ENCODE measurements around the gene CCDC40.
A peak's percentile ranks its signal among the peaks of the same experiment; 100 is the strongest.

The CCDC40 gene

DNA sequence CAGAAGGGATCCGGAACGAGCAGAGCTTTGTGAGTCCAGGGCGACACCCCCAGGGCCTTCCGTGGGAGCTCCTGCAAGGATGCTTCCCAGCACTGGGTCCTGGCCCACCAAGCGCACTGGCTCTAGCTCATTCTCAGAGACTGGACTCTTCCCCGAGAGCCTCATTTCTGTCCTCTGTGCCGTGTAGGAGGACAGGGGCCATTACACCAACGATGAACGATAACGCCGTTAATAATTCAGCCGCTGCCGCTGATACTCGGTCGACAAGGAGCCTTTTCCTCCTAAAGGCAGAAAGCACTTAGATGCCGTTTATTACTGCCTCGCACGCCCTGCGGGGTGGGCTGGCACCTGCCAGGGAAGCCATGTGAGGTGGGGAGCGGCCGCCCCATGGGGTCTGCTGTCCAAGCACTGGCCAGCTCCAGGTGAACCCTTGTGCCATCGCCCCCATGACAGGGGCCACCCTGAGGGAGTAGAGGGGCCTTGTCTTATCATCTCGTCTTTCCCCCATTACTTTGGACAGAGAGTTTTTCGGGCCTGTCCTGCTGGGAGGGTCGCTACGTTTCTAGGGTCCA lies 34.3 kb upstream of the CCDC40 start:
- DNase-seq, result no peak

DNA sequence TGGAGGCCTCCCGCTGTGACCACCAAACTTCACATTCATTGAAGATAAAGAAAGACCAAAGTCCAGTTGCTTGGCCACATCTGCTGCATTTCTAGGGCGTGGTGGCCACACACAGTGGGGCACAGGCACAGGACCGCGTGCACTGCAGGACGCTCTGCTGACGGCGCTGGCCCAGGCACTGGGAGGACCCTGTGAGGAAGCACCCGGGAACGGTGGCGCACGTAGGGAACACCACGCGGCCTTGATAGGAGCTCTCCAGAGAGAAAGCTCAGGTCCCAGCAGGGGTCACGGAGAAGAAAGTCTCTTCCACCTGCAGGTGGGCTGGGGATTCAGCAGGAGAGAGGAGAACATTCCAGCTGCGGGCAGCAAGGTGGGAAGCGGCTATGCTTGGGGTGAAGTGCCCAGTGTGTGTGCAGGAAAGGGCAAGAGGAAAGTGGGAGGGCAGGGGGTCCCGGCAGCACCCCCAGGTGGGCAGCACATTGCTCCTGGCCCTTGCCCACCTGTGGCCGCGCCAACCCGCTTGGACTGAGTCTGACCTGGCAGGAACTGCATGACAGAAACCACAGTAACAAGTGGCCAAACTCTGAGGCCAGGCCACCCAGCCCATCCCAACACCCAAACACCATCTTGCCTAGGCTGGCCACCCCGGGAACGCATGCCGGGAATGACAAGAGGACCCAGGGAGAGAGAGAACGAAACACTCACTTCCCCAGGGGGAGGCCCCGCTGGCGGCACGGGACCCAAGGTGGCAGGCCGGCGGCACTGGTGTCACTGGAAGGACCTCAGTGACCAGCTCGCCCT lies 33.6 kb upstream of the CCDC40 start:
- no peak for DNase-seq

DNA sequence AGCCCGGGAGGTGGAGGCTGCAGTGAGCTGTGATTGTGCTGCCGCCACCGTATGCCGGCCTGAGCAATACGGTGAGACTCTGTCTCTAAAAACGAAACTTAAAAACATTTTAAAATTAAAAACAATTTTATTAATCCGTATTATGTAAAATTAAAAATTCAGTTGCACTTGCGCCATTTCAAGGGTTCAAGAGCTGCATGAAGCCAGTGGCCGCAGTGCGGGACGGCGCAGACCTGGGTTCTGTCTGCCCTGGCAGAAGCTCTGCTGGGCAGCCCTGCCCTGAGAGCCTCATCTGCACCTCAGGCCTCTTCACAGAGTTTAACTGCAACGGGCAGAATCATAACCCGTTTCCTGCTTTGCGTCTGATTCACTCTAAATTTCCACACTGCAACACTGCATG lies 32.5 kb upstream of the CCDC40 start:
- DNase-seq, result no peak

DNA sequence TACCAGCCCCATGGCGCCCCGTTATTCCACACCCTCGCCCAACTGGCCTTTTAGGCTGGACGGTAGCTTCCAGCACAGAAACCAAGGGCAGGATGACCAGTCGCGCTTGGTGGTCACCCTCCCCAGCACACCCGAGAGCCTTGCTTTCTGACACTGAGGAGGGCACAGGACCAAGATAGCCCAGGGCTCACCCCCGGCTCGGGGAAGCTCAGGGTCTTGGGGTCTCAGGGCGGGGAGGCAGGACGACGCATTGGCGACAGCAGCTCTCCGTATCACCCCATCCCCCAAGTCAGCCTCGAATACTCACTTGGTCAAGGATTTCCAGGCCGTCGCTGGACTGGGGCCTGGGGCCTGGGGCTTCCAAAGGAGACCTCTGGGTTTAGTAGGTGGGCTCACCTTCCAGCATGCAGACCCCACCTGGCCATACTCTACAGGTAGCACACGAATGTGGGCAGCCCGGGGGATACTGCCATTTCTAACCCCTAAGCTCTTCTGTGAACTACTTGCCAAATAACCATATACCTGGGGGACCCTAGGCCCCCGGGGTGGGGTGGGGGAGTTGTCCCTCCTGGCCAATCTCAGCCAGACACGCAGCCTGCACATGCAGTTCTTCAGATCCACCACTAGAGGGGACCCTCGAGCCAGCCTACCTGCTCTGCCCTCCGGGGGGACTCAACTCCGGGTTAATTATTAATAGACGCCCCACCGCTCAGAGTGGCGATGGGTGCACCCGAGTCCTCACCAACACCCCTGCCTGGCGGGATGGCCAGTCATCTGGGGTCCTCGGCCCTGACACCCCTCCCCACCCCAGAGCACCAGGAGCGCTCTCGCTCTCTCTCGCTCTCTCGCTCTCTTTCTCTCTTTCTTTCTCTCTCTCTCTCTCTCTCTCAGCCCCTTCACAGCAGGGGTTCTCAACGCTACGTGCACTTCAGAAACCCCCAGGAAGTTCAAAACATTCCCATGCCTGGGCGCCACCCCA lies 30.8 kb upstream of the CCDC40 start:
- DNase-seq, result peak; percentile 71

DNA sequence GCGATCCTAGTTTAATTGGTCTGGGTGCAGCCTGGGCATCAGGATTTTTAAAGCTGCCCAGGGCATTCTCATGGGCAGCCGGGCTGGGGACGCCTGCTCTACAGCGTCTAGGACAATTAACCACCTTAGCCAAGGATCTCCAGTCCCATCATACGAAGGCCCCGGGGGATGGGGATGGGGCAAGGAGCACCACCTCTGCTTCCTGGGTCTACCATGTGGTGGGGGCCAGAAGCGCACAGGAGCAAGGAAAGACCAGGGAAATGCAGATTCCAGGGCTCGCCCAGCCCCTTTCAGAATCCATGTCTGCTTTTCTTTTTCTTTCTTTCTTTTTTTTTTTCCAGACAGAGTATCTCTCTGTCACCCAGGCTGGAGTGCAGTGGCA lies 30.1 kb upstream of the CCDC40 start:
- no peak for DNase-seq

DNA sequence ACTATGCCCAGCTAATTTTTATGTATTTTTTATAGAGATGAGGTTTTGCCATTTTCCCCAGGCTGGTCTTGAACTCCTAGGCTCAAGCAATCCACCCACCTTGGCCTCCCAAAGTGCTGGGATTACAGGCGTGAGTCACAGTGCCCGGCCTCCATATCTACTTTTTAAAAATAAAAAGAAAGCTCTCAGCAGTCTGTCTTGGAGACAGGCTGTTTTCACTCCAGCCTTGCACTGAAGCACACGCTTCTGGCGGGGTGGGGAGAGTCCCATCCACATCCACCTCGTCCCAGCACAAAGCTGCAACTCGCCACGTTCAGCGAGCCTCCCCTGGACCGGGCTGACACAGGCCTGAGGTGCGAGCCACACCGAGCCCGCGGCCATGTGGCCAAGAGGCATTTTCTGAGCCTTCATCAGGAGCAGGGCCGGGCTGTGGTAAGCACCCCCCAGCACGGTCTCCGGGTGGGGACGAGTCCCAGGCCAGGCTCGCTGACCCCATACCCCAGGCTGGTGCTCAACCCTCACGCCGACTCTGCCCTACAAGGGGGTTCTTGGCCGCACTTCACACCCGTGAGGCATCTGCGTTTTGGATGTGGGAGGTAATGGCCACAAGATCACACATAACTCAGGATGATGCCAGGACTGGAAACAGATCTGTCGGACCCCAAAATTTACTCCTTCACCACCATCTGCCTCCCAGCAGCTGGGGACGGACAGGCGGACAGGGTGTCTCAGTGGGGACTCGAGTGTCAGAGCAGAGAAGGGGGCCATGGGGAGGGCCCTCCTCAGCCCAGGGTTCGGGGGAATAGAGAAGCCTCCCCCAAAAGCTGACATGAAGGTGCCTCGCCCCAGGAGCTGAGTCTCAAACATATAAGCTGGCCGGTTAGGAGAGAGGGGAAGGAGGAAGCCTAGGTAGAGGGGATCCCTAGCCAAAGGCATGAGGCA lies 29.4 kb upstream of the CCDC40 start:
- no peak for DNase-seq

DNA sequence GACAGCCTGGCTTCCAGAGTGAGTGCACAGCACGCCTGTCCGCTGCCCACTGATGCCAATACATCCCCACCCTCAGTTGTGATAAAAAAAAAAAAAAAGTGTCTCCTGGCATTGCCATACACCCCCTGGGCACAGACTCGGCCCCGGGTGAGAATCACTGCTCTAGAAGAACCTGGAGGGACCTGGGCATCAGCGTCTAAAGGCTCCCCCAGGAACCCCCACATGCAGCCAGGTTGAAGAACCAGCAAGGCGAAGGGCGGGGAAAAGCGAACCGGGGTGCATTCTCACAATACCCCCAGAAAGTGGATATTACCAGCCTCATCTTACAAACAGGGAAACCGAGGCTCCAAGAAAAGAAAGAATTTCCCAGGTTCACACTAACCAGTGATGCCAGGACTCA lies 28.5 kb upstream of the CCDC40 start:
- DNase-seq, result no peak

DNA sequence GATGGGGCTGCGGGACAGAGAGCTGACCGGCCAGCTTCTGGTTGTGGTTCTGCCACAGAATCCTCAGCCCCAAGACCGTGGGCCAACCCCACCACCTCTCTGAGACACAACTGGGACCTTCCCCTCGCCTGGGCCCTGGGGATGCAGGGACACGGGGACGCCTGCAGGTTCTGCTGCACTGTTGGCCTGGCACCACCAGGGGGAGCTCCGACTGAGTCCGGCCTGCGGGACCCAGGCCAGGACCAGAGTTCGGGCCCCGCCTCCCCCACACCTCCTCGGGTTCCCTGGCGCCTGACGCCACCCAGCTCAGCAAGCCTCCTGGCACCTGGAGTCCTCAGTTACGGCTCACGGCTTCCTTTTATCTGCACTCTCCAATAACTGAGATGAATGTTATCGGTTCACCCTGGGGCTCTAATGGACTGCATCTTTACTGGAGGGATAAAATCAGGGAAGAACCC lies 28.0 kb upstream of the CCDC40 start:
- peak; percentile 76 for DNase-seq

DNA sequence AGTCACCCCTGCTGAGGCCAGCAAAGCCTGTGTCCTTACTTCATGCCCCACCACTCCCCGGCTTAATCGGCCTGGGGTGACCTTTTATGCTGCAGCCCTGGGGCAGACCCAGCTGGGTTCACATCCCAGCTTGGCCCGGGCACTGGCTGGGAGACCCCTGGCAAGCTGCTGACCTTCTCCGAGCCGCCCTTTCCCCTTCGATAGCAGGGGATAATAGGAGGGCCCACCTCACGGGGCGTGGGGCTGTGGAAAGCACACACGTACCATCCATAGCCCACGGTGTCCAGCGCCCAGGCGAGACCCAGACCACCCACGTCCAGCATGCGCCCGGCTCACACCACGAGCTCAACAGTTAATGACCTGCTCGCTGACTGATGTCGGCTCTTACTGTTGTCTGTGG lies 27.6 kb upstream of the CCDC40 start:
- no peak for DNase-seq

DNA sequence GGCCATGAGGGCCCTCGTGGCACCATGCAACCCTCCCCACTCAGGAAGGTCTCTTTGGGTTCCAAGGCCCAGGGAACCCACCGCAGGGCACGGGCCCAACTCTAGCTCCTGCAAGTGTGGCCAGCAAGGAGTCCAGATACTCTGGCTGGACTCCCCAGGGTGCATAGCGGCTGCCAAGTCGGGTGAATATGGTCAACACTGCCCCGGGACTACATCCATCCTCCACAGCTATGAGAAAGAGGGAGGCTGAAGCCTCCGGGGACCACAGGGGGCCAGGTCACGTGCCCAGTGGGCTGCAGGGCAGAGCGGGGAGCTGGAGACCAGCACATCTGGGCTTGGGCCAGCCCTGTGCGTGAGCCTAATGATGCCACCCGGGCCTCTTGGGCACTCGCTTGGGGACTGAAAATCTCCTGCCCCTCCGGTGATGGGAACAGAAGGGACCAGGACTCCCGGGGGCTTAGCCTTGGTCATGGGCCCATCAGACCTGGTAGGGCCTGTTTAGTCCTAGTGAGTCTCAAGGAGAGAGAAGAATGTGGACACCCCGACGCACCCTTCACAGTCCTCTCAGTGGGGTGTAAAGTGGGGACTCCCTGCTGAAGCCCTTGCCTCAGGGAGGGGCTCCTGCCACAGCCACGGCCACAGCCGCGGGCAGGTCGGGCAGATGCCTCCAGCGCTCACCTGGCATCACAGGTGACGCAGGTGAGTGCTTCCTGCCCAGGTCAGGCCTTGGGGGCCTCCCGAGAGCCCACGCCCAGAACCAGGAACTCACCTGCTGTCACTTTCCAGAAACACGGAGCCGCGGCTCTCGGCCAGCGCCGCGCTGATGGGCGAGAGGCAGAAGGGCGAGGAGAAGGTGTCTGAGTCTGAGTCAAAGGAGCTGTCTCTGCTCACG lies 26.8 kb upstream of the CCDC40 start:
- no peak for DNase-seq

DNA sequence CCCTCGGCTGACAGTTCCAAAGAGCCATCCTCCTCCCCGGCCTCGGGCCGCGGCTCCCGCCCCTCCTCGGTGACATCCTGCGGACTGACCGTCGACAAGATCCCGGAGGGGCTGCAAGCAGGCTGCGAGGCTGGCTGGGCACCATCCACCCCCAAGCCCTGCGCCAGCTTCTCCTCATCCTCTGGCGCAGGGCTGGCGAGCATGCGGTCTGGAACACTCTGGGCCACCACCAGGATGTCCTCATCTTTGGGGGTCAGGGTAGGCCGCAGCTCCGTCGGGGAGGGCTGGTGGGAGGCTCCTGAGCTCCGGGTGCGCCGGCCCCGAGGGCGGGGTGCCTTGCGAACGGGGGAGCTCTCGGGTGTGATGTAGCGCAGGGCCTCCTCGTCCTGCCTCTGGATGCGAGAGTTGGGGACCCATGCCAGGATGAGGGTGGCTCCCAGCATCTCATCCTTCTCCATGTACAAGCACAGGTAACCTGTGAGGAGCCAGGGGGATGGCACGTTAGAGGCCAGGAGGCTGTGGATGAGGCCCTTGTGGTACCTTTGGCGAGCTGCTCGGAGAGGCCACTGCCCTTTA lies 26.1 kb upstream of the CCDC40 start:
- no peak for DNase-seq

DNA sequence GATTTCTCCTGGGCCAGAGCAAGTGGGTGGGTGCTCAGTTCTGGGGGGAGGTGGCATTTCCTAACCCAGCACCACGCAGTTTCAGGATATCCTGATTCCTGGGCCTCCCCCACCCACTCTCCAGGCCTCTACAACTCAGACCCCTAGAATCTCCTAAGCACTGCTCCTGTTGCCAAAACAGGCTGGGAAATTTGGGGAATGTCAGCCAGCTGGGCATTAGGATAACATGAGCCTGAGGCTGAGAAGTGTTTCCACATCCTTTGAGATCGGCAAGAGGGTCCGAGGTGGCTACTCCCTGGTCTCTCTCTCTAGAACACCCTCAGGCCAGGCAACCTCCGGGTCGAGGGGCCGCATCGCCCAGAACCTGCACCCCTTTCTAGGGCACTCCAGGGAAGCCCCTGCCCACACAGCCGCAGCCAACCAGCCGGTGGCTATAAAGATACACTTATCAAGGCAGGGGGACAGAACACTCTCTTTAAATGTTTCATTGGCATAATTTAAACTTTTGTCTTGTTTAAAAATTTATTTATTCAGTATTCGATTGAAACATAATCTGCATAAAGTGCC lies 24.4 kb upstream of the CCDC40 start:
- no peak for DNase-seq

DNA sequence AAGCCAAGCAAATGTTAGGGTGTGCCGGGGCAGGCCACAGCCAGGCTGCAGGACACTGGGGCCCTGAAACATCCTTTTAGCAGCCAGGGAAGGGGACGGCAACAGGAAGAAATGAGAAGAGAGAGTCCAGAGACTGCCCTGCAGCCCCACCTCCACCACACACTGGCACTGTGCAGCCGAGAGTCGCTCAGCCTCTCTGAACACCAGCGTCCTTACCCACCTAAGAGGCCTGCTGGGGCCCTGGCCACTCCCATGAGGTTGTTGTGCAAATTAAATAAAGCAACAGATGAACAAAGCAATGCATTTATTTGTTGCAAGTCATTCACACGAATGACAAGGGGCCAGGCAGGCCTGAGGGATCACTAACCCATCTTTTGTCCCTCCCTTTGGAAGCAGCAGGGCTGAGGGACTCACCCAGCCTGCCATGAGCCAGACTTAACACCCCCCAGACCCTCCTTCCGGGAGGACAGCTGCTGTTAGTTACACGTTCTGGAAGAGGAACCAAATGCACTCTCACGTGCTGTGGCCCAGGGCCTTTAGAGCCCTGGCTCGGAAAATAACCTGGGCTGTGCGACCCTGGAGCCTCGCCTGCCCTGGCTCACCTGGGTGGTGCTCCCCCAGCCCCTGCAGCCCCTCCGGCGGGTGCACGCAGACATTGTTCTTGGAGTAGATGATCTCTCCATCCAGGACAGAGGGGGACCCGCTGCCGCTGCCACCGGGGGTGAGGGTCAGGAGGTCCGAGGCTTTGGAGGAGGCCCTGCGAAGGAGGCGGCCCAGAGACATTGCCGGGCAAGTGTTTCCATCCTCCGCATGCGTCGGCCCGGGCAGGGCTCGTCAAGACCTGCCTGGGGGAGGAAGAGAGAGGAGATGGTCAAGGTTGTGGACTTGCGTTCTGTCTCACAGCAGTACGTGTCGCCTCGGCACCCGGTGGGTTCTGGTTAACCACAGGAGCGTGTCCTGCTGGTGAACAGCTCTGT lies 23.4 kb upstream of the CCDC40 start:
- no peak for DNase-seq

DNA sequence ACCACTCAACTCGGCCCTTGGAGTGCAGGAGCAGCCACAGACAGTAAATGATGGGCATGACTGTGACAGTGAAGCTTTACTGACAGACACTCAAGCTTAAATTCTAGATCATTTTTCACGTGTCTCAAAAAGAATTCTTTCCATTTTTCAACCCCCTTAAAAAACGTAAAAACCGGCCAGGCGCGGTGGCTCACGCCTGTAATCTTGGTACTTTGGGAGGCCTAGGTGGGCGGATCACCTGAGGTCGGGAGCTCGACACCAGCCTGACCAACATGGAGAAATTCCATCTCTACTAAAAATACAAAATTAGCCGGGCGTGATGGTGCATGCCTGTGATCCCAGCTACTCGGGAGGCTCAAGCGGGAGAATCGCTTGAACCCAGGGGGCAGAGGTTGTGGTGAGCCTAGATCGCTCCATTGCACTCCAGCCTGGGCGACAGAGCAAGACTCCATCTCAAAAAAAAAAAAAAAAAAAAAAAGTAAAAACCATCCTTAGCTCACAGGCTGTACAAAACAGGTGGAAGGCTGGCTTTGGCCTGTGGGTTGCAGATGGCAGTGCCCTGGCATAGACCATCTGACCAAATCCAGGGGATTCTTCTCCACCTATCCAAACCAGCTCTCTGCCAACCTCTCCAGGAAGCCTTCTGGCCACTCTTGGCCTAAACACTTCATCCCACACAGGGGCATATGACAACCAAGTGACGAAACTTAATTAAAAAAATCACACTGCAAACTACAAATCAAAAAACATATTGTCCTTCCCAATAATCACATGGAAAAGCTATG lies 19.0 kb upstream of the CCDC40 start:
- no peak for DNase-seq

DNA sequence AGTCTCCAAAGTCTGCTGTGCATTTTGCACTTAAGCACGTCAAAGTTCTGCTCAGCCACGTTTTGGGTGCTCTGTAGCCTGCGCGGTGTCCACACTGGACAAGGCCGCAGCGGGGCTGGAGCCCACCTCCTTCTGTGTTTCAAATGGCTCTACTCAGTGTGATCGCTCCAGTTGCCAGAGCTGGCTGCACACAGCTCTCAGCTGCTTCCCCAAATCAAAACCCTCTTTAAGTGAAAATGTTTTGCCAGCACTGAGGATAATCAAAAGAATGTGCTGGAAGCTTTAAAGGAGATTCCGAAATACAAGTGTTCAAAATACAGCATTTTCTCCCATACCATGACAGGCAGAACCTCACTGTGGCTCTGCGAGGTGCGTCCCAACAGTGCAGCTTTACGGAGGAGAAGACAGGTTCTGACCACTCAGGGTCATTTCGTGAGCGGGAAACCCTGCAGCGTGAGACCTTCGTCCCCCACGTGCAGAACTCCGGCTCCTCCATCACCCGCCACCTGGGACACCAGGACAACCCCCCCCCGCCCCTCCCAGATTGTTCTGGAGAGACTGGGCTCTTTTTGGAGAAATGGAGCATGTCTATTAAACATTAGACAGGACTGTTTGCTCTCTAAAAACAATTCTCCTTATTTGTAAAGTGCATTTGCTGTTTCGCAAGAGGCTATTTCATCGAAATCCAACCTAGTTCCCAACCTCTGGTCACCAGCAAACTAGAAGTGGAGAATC lies 17.4 kb upstream of the CCDC40 start:
- no peak for DNase-seq

DNA sequence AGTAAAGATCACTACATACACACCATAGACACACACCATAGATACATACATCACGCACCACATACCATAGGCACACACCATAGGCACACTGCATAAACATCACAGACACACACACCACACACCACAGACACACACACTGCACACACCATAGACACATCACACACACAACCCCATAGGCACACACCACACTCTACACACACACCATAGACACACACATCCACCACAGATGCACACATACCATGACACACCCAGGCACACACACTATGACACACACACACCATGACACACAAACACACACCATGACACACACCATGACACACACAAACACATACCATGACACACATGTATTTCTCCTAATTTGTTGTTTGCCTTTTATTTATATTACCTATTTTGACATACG lies 14.8 kb upstream of the CCDC40 start:
- no peak for DNase-seq

DNA sequence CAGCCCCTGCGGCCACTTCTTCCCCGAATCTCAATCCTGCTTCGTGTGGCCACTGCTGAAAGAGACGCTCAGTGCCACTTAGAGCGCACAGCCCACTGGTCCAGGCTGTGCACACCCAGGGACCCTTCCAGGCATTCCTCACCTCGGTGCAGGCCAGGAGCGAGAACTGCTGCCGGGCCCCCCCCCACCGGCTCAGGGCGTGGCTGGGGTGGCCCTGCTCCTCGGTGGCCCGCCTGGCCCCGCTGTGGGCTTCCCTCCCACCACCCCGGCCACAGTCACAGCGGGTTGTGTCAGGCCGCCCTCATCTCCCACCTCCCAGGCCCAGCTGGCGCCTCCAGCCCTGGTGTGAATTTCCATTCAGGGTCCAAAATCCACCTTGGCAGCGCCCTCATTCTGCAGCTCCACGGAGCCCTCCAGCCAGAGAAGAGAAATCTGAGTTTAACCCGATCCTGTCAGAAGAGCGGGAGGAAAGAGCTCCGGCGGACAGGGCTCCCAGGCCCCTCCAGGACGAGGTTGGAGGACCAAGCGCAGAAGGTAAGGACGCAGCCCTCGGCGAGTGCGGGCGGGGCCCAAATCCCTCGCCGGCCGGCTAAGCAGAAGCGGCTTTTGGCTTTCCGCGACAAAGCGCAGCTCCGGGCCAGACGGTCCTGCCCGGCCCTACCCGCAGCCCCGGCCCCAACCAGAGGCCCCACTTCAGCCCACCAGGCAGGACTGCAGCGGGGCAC lies 12.8 kb upstream of the CCDC40 start:
- no peak for DNase-seq
